ENCODE results near the gene PAQR8. TPM values are rescaled to one million over a fixed set of nuclear protein-coding genes. Genes with fewer than 3 reads are reported as not detected.
A peak's percentile ranks its signal among the peaks of the same experiment; 100 is the strongest.

PAQR8 gene
- total and polyA plus RNA-seq, 2 of the 13 experiments (the other 11 are each of a cell fraction or from before 2014, with no cell fraction given) = 37.7 to 50.7 TPM

DNA sequence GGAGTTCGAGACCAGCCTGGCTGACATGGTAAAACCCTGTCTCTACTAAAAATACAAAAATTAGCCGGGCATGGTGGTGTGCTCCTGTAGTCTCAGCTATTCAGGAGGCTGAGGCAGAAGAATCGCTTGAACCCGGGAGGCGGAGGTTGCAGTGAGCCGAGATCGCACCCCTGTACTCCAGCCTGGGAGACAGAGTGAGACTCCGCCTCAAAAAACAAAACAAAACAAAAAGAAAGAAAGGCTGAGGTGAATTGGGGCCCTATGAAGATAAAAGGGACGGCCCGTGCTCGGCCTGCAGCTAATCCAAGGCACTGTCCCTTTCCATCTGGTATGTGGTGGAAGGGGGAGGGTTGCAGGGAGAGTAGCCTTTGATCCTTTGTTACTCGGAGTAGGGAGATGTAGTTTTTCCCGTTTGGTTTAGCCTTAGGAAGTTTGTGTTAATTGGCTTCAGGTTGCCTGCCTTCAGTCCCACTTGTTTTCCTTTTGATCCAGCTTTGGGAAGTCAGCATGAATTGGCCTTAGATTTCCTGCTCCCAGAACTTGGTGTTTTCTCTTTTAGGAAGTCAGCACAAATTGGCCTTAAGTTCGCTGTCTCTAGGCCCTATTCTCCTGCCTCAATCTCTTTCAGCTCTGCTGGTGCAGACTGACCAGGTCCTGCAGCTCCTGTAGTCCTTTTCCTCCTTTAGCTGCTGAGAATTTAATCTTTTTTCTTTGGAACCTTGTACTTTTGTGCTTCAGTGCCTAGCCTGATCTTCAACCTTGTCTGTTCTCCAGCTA lies 36.1 kb upstream of the PAQR8 start (continued):
- TF ChIP-seq U2AF2 (IDR thresholded peaks at IDR 0.05; ENCODE audit: low read depth, low read length) (no peak), IKZF4 (CRISPR knock-in tag; IDR thresholded peaks at IDR 0.05; ENCODE audit: borderline replicate concordance, low read depth, not compliant biosample characterization) (peak; percentile 82), KDM5A (IDR thresholded peaks at IDR 0.05; ENCODE audit: borderline replicate concordance, low read length) (no peak), ZNF337 (CRISPR knock-in tag; IDR thresholded peaks at IDR 0.05; ENCODE audit: borderline replicate concordance, low read depth) (peak; percentile 78; the same call in 1 of the 2 replicates), PTBP1 (IDR thresholded peaks at IDR 0.05; ENCODE audit: low read depth, low read length, poor library complexity, severe bottlenecking) (no peak), NFATC3 (CRISPR knock-in tag; IDR thresholded peaks at IDR 0.05) (peak; percentile 78; the same call in 1 of the 2 replicates), ZNF510 (CRISPR knock-in tag; IDR thresholded peaks at IDR 0.05; ENCODE audit: low read depth) (no peak), IRF2 (CRISPR knock-in tag; IDR thresholded peaks at IDR 0.05) (peak; percentile 83), HNRNPL (IDR thresholded peaks at IDR 0.05; ENCODE audit: low read depth, low read length) (no peak), ZNF136 (CRISPR knock-in tag; IDR thresholded peaks at IDR 0.05; ENCODE audit: low read depth) (peak; percentile 37; the same call in 1 of the 2 replicates), SP4 (CRISPR knock-in tag; IDR thresholded peaks at IDR 0.05) (peak; percentile 76; the same call in 1 of the 2 replicates)
- TF ChIP-seq, protein P1, sequence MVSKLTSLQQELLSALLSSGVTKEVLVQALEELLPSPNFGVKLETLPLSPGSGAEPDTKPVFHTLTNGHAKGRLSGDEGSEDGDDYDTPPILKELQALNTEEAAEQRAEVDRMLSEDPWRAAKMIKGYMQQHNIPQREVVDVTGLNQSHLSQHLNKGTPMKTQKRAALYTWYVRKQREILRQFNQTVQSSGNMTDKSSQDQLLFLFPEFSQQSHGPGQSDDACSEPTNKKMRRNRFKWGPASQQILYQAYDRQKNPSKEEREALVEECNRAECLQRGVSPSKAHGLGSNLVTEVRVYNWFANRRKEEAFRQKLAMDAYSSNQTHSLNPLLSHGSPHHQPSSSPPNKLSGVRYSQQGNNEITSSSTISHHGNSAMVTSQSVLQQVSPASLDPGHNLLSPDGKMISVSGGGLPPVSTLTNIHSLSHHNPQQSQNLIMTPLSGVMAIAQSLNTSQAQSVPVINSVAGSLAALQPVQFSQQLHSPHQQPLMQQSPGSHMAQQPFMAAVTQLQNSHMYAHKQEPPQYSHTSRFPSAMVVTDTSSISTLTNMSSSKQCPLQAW (CRISPR knock-in tag; IDR thresholded peaks at IDR 0.05) = peak; percentile 77; the same call in 1 of the 2 replicates
- TF ChIP-seq, protein P2, sequence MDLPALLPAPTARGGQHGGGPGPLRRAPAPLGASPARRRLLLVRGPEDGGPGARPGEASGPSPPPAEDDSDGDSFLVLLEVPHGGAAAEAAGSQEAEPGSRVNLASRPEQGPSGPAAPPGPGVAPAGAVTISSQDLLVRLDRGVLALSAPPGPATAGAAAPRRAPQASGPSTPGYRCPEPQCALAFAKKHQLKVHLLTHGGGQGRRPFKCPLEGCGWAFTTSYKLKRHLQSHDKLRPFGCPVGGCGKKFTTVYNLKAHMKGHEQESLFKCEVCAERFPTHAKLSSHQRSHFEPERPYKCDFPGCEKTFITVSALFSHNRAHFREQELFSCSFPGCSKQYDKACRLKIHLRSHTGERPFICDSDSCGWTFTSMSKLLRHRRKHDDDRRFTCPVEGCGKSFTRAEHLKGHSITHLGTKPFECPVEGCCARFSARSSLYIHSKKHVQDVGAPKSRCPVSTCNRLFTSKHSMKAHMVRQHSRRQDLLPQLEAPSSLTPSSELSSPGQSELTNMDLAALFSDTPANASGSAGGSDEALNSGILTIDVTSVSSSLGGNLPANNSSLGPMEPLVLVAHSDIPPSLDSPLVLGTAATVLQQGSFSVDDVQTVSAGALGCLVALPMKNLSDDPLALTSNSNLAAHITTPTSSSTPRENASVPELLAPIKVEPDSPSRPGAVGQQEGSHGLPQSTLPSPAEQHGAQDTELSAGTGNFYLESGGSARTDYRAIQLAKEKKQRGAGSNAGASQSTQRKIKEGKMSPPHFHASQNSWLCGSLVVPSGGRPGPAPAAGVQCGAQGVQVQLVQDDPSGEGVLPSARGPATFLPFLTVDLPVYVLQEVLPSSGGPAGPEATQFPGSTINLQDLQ (CRISPR knock-in tag; IDR thresholded peaks at IDR 0.05) = no peak
- TF ChIP-seq, protein P3, sequence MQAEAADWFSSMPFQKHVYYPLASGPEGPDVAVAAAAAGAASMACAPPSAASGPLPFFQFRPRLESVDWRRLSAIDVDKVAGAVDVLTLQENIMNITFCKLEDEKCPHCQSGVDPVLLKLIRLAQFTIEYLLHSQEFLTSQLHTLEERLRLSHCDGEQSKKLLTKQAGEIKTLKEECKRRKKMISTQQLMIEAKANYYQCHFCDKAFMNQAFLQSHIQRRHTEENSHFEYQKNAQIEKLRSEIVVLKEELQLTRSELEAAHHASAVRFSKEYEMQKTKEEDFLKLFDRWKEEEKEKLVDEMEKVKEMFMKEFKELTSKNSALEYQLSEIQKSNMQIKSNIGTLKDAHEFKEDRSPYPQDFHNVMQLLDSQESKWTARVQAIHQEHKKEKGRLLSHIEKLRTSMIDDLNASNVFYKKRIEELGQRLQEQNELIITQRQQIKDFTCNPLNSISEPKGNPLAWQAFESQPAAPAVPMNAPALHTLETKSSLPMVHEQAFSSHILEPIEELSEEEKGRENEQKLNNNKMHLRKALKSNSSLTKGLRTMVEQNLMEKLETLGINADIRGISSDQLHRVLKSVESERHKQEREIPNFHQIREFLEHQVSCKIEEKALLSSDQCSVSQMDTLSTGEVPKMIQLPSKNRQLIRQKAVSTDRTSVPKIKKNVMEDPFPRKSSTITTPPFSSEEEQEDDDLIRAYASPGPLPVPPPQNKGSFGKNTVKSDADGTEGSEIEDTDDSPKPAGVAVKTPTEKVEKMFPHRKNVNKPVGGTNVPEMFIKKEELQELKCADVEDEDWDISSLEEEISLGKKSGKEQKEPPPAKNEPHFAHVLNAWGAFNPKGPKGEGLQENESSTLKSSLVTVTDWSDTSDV (CRISPR knock-in tag; IDR thresholded peaks at IDR 0.05) = no peak
- TF ChIP-seq, protein P4, sequence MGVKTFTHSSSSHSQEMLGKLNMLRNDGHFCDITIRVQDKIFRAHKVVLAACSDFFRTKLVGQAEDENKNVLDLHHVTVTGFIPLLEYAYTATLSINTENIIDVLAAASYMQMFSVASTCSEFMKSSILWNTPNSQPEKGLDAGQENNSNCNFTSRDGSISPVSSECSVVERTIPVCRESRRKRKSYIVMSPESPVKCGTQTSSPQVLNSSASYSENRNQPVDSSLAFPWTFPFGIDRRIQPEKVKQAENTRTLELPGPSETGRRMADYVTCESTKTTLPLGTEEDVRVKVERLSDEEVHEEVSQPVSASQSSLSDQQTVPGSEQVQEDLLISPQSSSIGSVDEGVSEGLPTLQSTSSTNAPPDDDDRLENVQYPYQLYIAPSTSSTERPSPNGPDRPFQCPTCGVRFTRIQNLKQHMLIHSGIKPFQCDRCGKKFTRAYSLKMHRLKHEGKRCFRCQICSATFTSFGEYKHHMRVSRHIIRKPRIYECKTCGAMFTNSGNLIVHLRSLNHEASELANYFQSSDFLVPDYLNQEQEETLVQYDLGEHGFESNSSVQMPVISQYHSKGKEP (CRISPR knock-in tag; IDR thresholded peaks at IDR 0.05) = no peak
- TF ChIP-seq, protein P5, sequence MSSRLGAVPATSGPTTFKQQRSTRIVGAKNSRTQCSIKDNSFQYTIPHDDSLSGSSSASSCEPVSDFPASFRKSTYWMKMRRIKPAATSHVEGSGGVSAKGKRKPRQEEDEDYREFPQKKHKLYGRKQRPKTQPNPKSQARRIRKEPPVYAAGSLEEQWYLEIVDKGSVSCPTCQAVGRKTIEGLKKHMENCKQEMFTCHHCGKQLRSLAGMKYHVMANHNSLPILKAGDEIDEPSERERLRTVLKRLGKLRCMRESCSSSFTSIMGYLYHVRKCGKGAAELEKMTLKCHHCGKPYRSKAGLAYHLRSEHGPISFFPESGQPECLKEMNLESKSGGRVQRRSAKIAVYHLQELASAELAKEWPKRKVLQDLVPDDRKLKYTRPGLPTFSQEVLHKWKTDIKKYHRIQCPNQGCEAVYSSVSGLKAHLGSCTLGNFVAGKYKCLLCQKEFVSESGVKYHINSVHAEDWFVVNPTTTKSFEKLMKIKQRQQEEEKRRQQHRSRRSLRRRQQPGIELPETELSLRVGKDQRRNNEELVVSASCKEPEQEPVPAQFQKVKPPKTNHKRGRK (CRISPR knock-in tag; IDR thresholded peaks at IDR 0.05) = no peak
